HG03175 (cell line): ENCODE results near the gene LSAMP.

ENCODE experiments used
- ATAC-seq: cut with Tn5 transposase; IDR thresholded peaks from one replicate; pipeline ENCODE4 v1.9.1; 2021; ENCODE audit warnings: mild to moderate bottlenecking, moderate library complexity; ENCODE audit not compliant: unreplicated experiment

Gene LSAMP

GRCh38 chr3:116300226-116300625 lies 145.1 kb downstream of the LSAMP start:
- no peak for ATAC-seq

- no peak for ATAC-seq
Observed at GRCh38 chr3:116299646-116300081, 145.6 kb downstream of the LSAMP start.

- ATAC-seq, result no peak
Observed at GRCh38 chr3:116298151-116298550, 147.1 kb downstream of the LSAMP start.

GRCh38 chr3:116291141-116291540 lies 154.1 kb downstream of the LSAMP start:
- no peak for ATAC-seq

- ATAC-seq, result no peak
Observed at GRCh38 chr3:116288485-116288884, 156.8 kb downstream of the LSAMP start.

GRCh38 chr3:116285781-116286421 lies 159.4 kb downstream of the LSAMP start:
- no peak for ATAC-seq

- ATAC-seq, result no peak
Observed at GRCh38 chr3:116281313-116282143, 163.8 kb downstream of the LSAMP start.

GRCh38 chr3:116280130-116280740 lies 165.1 kb downstream of the LSAMP start:
- ATAC-seq, result no peak

GRCh38 chr3:116276675-116277074 lies 168.6 kb downstream of the LSAMP start:
- ATAC-seq, result no peak

- no peak for ATAC-seq
Observed at GRCh38 chr3:116270056-116270455, 175.2 kb downstream of the LSAMP start.

GRCh38 chr3:116267116-116267515 lies 178.2 kb downstream of the LSAMP start:
- no peak for ATAC-seq

- ATAC-seq, result no peak
Observed at GRCh38 chr3:116265976-116266584, 179.2 kb downstream of the LSAMP start.

- no peak for ATAC-seq
Observed at GRCh38 chr3:116265320-116265695, 180.0 kb downstream of the LSAMP start.

GRCh38 chr3:116264546-116265319 lies 180.6 kb downstream of the LSAMP start:
- ATAC-seq, result no peak

GRCh38 chr3:116263842-116264545 lies 181.3 kb downstream of the LSAMP start:
- ATAC-seq, result no peak

- ATAC-seq, result no peak
Observed at GRCh38 chr3:116260491-116260890, 184.8 kb downstream of the LSAMP start.

GRCh38 chr3:116259984-116260383 lies 185.3 kb downstream of the LSAMP start:
- no peak for ATAC-seq

GRCh38 chr3:116256843-116257485 lies 188.3 kb downstream of the LSAMP start:
- no peak for ATAC-seq

GRCh38 chr3:116254541-116254940 lies 190.7 kb downstream of the LSAMP start:
- ATAC-seq, result no peak

GRCh38 chr3:116253511-116253910 lies 191.8 kb downstream of the LSAMP start:
- no peak for ATAC-seq
